ENCODE measurements around the gene MAP3K2.

MAP3K2 gene

DNA sequence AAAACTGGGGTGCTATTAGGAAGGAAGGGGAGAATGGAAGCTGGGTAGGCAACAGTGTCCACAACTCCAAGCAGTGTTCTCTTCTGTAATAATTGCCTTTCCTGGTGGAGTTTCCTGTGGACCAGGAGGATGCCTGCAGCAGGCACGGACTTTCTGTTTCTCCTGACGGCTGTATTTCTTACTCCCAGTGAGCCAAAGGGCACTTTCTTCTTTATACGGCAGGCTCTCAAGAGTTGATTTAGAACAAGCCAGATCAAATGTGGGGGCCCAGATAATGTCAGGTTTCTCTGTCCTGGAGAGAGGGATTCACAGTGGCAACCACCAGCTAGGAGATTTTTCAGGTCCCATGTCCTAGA lies 17.5 kb upstream of the MAP3K2 start:
- no peak for DNase-seq

DNA sequence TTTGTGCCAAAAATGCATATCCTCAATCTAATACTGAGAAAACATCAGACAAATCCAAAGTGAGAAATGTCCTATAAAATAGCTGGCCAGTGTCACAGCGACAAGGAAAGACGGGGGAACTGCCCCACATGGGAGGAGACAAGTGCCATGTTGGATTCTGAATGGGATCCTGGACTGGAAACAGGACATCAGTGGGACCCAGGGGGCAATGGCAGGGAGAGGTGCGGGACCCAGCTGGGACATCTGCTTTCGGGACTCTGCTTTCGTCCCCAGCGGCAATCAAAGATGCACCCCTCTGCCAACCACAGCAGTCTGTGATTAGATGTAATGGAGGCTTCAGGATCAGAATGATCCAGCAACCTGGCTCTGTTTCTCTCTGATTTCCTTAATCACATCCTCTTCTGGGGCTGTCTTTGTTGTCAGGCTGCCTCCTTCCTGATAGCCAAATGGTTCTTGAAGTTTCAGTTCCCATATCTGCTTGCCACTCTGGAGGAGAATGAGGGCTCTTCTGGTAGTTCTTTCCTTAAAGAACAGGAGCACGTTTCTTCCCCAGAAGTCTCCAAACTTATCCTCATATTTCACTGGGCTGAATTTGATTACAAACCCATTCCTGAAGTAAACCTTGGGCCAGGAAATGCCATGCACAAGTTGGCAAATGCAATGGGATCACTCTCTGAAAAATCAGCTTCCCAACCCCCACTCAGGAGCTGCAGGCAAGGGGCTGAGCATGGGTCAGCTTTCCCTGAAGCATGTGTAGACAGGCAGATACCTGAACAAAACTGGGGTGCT lies 16.9 kb upstream of the MAP3K2 start:
- no peak for DNase-seq

- DNase-seq = no peak
Measured at GRCh38 chr2:127403460-127403859, 15.7 kb upstream of the MAP3K2 start.

- no peak for DNase-seq
Measured at GRCh38 chr2:127401757-127402695, 14.3 kb upstream of the MAP3K2 start.

GRCh38 chr2:127400897-127401756 lies 13.4 kb upstream of the MAP3K2 start:
- no peak for DNase-seq

- no peak for DNase-seq
Measured at GRCh38 chr2:127400533-127400896, 12.7 kb upstream of the MAP3K2 start.

DNA sequence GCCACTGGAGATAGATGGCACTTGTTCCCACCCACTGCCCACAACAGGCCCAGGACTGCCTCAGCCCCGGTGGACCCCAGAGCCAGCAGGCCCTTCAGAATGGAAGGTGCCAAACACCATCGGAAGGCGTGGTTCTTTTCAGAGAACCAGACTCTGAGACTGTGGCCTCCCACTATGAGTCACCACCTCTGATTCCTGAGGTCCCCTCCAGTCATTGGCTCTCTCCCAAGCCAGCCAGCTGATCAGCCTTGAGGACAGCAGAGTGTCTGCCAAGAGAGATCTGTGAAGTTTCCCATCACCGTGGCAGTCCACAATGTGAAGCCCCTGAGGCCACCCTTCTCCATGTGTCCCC lies 10.4 kb upstream of the MAP3K2 start:
- DNase-seq = no peak

GRCh38 chr2:127397568-127398238 lies 9.9 kb upstream of the MAP3K2 start:
- DNase-seq = no peak

GRCh38 chr2:127394492-127394891 lies 6.7 kb upstream of the MAP3K2 start:
- DNase-seq = no peak

GRCh38 chr2:127392828-127393578 lies 5.2 kb upstream of the MAP3K2 start:
- no peak for DNase-seq

DNA sequence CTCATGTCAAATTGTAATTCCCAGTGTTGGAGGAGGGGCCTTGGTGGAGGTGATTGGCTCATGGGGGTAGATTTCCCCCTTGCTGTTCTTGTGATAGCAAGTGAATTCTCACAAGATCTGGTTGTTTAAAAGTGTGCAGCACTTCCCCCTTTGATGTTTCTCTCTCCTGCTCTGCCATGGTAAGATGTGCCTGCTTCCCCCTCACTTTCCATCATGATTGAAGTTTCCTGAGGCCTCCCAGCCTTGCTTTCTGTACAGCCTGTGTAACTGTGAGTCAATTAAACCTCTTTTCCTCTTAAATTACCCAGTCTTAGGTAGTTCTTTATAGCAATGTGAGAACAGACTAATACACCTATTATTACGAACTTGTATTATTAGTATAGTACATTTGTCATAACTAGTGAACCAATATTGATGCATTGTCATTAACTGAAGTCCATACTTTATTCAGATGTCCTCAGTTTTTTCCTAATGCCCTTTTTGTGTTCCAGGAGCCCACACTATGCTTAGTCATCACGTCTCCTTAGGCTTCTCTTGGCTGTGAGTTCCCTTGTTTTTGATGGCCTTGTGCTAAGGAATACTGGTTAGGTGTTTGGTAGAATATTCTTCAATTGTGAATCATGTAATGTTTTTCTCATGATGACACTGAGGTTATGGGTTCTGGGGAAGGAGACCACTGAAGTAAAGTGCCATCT lies 4.5 kb upstream of the MAP3K2 start:
- no peak for DNase-seq

DNA sequence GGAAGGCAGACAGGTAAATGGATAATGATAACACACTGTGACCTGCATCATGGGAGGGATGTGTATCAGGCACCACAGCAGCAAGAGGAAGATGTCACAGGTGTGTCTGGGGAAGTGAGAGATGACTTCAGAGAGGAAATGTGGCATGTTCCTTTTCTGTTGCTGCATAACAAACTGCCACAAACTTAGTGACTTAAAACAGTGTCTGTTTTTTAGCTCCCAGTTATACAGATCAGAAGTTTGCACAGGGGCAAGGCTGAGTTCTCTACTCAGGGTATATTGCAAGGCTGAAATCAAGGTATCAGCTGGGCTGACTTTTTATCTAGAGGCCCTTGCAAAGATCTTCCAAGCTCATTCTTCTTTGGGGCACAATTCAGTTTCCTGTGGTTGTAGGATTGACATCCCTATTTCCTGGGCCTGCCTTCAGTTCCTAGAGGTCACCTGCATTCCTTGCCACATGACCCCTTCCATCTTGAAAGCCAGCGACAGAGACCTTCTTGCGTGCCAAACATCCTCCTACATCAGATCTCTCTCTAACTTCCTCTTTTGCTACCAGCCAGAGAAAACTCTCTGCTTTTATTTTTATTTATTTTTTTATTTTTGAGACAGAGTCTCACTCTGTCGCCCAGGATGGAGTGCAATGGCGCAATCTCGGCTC lies 2.1 kb upstream of the MAP3K2 start:
- DNase-seq = no peak

DNA sequence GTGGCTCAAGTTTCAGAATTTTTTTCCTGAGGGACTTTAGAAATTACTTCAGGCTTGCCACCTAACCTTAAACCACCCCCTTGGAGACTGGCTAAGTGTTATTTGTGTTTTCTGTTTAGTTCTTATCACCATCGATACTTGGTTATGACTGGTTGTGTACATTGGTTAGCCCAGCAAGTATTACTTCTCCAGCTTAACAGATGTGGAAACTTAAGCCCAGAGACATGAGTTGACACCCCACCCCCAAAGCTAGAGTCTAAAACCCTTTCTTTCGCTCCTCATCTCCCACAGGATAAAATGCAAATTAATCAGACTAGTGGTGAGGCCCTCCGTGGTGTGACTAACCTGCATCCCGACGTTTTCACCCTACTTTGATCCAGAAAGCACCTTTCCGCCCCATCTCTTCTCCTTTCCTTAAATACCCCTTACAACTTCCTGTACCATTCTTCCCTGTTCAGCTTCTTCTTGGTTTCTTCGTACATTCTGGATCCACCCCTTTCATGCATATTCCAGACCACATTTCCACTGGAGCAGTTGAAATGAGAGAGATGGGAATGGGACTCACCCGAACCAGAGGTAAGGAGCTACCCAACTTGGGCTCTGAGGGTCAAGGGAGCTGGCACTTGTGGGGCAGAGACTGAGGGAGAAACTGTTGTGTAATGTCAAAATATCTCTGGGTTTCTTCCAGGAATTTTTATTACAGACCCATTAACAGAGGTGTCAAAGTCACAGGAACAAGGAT lies 819 bp upstream of the MAP3K2 start:
- DNase-seq = no peak

GRCh38 chr2:127386764-127387654 lies 766 bp downstream of the MAP3K2 start:
- peak; percentile 49 to 78 (median 66) for DNase-seq

GRCh38 chr2:127386246-127386645 lies 1.5 kb downstream of the MAP3K2 start:
- no peak for DNase-seq

GRCh38 chr2:127384529-127384928 lies 3.2 kb downstream of the MAP3K2 start:
- DNase-seq = no peak

DNA sequence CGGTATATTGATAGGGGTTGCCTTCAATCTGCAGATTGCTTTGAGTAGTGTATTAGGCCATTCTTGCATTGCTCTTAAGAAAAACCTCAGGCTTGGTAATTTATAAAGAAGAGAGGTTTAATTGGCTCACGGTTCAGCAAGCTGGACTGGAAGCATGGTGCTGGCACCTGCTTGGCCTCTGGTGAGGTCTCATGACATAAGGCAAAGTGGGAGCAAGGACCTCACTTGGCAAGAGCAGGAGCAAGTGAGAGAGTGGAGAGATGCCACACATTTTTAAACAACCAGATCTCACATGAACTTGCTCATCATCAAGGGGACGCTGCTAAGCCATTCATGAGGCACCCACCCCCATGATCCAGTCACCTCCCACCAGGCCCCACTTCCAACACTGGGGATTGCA lies 4.9 kb downstream of the MAP3K2 start:
- no peak for DNase-seq

DNA sequence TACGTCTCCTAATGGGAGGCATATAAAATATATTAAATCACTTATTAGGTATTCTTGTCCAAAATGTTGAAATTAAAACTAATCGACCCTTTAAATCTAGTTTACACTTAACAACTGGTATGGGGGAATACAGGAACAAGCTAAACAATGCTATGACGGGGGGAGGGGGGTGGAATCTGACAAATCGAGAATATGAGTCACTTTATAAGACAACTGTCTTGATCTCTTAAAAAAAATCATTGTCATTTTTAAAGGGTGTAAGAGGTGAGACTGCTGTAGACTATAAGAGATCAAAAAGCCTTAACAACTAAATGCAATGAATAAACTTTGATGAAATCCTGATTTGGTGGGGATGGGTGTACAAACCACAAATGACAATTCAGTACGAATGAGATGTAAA lies 6.0 kb downstream of the MAP3K2 start:
- DNase-seq = no peak

Measured in activated CD4-positive, CD25-positive, alpha-beta regulatory T cell (primary cell).